A204.1 (cell line): Measurements from ENCODE around the gene PPCDC.

Source experiments
- FAIRE-seq: peaks from 2 replicates; lab custom pipeline; 2012; peaks lifted over from hg19 to GRCh38; lab: Jason Lieb, UNC

Gene PPCDC

GRCh38 chr15:75016431-75016830, 7.0 kb upstream of the PPCDC start:
- no peak for FAIRE-seq

GRCh38 chr15:75019916-75020315, 3.5 kb upstream of the PPCDC start:
- no peak for FAIRE-seq

- FAIRE-seq, result no peak
Observed at GRCh38 chr15:75021341-75021740, 2.0 kb upstream of the PPCDC start.

DNA sequence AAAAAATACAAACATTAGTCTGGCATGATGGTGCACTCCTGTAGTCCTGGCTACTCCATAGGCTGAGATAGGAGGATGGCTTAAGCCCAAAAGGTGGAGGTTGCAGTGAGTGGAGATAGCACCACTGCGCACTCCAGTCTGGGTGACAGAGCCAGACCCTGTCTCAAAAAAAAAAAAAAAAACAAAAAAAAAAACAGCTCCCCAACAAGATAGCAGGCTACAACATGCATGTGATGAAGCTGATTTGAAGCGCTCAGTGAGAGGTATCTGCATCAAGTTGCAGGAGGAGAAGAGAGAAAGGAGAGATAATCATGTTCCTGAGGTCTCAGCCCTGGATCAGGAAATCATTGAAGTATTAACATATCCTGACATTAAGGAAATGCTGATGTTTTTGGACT, 608 bp upstream of the PPCDC start:
- FAIRE-seq, result no peak

DNA sequence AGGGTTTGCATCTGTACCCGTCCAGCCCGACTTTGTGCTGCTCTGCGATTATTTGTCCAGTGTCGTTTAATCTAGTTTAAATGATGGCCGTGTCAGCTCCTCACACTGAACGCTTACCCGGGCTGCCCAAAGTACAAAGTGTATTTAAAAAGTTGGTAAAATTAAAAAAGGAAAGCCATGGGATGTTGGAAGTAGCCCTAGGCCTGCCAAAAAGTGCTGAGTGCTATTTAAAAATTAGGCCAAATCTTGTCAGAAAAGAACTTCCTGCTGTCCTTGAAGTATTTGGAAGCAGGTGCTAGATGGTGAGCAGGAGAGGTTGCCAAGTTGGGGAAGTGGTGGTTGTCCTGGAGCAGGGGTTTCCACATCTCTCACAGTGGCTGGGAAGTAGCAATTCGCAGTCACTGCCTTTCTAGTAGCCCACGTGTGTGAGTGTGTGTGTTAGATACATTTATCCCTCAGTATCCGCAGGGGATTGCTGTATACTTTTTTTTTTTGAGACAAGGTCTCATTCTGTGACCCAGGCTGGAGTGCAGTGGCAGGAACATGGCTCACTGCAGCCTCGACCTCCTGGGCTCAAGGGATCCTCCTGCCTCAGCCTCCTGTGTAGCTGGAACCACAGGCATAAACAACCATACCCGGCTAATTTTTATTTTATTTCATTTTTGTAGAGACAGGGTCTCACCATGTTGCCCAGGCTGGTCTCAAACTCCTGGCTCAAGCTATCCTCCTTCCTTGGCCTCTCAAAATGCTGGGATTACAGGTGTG, 664 bp downstream of the PPCDC start:
- FAIRE-seq, result no peak

DNA sequence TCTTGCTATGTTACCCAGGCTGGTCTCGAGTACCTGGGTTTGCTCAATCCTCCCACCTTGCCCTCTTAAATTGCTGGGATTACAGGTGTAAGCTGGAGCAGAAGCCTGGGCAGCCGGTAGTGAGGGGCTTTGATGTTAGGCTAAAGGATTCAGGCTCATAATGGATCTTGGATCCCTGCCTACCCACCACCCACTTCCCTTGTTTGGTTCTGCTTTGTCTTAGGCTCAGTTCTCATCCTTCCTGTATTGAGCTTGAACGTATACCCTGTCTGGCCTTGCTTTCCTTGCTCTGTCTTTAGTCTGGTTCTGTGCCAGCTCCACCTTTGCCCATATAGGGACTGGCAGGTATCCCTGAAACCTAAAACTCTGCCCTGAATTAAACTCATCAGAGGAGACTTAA, 1.7 kb downstream of the PPCDC start:
- no peak for FAIRE-seq

GRCh38 chr15:75025548-75026260, 2.3 kb downstream of the PPCDC start:
- FAIRE-seq, result no peak

- FAIRE-seq, result no peak
Observed at GRCh38 chr15:75027551-75027950, 4.2 kb downstream of the PPCDC start.

- no peak for FAIRE-seq
Observed at GRCh38 chr15:75028991-75029377, 5.6 kb downstream of the PPCDC start.

DNA sequence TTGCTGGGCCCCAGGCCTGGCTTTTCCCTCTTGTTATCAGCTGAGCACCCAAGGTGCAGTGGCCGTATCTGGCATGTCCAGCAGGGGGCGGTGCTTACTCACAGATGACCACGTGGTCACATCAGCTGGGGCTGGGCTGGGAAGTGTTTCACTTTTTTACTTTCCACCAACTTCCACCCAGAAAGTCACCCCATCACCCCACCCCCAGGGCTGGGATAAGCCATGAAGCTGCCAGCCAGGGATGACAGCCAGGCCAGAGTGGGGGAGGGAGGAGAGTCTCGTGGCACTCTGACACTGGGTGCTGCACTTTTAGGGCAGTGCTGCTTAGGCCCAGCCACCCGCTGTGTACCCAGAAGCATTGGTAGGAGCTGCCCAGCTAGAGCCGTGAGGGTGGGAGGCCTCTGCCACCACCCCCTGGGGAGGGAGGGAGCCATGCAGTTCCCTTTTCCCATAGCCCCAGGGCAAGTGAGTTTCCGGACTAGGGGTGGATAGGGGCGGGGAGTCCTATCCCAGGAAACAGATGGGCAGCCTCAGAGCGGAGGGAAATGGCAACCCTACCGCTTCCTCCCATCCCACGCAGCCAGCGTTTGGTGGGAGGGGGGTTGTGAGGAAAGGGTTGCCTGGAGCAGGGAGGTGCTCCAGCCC, 6.1 kb downstream of the PPCDC start:
- no peak for FAIRE-seq

DNA sequence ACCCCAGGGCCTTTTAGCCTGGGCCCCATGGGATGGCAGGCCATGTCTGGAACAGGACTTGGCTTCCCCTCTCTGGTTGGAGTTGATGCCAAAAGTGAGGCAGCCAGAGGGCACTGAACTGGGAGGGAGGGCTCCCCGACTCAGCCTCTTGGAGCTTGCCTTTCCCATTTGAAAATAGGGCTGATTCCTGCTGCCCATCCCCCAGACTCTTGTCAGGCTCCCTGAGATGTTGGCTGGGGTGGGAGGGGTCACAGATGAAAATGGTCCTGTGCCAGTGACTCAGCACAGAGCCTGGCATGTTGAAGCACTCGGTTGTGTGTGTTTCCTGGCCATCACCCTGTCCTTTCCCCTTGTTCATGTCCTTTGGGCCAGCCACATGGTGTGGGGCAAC, 6.6 kb downstream of the PPCDC start:
- FAIRE-seq, result no peak

DNA sequence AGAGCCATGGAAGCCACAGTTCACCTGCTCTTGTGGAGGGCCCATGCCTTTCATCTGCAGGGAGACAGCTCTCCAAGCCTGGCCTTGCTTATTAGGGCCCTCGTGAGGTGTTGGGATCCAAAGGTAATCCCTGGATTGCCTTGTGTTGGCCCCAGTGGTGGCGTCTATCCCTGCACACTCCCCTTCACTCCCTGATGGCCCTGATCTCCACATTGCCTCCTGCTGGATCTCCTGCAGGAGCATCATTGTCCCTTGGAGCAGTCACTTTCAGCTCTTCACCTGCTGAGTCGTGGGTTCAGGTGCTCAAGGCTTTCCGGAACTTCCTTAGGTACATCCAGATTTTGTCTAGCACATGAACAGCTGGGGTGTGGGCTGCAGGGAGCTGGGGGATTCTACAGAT, 7.0 kb downstream of the PPCDC start:
- no peak for FAIRE-seq

GRCh38 chr15:75031848-75032247, 8.5 kb downstream of the PPCDC start:
- no peak for FAIRE-seq

DNA sequence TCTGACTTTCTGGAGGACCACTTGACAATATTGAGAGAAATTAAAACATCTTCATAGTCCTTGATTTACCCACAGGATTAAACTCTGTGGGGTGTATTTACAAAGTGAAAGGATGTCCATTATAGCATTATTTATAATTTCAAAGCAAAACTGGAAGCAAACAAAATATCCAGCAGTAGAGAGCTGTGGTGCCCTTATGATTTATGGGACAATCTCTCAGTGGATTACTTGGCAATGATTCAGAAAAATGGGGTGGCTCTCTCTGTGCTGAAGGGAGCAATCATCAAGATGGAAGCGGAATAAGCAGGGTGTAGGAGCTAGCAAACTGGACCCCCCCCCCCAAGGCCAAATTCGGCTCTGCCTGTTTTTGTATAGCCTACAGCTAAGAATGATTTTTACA, 9.0 kb downstream of the PPCDC start:
- no peak for FAIRE-seq

- no peak for FAIRE-seq
Observed at GRCh38 chr15:75033809-75034208, 10.4 kb downstream of the PPCDC start.

- FAIRE-seq, result no peak
Observed at GRCh38 chr15:75034615-75035014, 11.2 kb downstream of the PPCDC start.

- FAIRE-seq, result no peak
Observed at GRCh38 chr15:75036212-75036616, 12.8 kb downstream of the PPCDC start.

DNA sequence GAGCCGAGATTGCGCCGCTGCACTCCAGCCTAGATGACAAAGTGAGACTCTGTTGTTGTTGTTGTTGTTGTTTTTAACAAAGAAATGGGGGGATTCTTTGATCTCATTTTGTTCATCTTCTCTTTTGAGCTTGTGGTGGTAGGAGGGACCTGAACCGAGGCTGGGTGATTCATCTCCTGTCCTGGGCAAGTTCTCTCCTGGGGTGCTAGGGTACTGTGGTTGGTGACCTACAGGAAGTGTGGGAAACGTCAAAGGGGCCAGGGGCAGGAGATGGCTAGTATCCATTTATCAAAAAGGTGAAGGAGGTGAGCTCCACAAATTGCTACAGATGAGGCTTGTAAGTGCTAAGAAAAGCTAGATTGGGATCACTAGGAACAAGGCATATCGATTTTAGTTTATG, 14.3 kb downstream of the PPCDC start:
- no peak for FAIRE-seq

DNA sequence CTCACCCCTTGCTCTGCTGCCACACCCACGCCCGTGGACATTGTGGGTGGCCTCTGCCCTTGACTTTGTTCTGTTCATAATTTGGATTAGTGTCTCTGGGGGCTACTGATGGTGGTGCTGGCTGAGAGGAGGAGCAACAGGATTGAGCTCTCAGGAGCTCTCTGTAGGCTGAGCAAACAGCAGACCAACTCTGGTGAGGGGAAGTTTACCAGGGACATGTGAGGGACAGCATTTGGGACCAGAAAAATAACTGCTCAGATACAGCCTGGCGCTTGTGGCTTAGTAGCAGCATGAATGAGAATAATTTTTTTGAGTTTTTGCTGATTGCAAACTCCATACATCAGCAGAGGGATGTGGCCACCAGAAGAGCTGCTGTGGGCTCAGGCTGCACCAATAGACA, 14.8 kb downstream of the PPCDC start:
- no peak for FAIRE-seq

GRCh38 chr15:75042730-75043508, 19.5 kb downstream of the PPCDC start:
- FAIRE-seq, result no peak

- no peak for FAIRE-seq
Observed at GRCh38 chr15:75043509-75044257, 20.3 kb downstream of the PPCDC start.

DNA sequence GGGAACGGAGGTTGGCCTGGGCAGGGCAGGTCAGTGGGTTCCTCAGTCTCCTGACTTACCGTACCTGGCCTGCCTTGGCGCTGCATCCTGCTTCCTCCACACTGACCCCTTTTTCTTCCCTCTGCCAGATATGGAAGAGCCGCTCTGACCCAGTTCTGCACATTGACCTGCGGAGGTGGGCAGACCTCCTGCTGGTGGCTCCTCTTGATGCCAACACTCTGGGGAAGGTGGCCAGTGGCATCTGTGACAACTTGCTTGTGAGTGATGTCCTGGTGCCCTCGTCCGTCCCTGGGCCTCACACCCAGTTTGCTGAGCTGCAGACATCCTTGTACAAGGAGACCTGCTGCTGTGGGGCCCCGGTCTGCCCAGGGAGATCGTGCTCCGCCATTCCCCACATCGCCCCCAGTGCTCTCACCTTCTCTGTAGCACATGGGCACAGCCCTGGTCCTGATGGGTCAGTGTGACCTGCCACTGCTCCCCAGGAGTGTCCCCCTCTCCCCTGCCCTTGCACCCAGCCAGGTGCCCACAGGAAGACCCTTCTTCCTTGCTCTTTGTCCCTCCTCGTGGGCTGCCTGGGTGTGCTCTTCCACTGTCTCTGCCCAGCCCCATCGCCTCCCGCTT, 21.0 kb downstream of the PPCDC start:
- FAIRE-seq, result no peak
